HepG2 (cell line): ENCODE measurements around the gene SBNO2. TPM values are rescaled to one million over a fixed set of nuclear protein-coding genes. Genes with fewer than 3 reads are reported as not detected.

ENCODE experiments used
- AHR ChIP-seq: IDR thresholded peaks from 2 replicates; pipeline ENCODE4 v1.6.1; 2018; ENCODE audit warnings: missing genetic modification reagents, missing compliant biosample characterization
- ASH2L ChIP-seq: fragments of 300-600, 200-600 bp; sonication (generic); IDR thresholded peaks from 2 replicates; pipeline ENCODE4 v1.7.0; 2017; ENCODE audit warnings: low read depth, mild to moderate bottlenecking, moderate library complexity, mixed read lengths, low read length; ENCODE audit not compliant: insufficient read length
- BCL6 ChIP-seq: IDR thresholded peaks from 2 replicates; pipeline ENCODE4 v1.6.1; 2016; ENCODE audit warnings: missing genetic modification reagents, missing compliant biosample characterization
- CBX1 ChIP-seq: IDR thresholded peaks from one replicate; pipeline ENCODE4 v1.6.1; 2016; ENCODE audit warnings: antibody characterized with exemption, low read depth
- GABPB1 ChIP-seq: IDR thresholded peaks from 2 replicates; pipeline ENCODE4 v1.6.1; 2016; ENCODE audit warnings: mild to moderate bottlenecking, missing genetic modification reagents, moderate library complexity, missing compliant biosample characterization
- KDM4B ChIP-seq: sonication (generic); formaldehyde crosslinking; IDR thresholded peaks from 2 replicates; pipeline ENCODE4 v1.4.0; 2020; ENCODE audit warnings: missing genetic modification reagents
- KMT2A ChIP-seq: sonication (generic); formaldehyde crosslinking; IDR thresholded peaks from 2 replicates; pipeline ENCODE4 v1.4.0; 2020; ENCODE audit warnings: missing genetic modification reagents
- MAZ ChIP-seq, 2 experiments: sonication (generic) in 1 of 2; formaldehyde crosslinking in 1 of 2; IDR thresholded peaks; 2 replicates each; pipeline versions ENCODE4 v1.5.0 to v1.6.1; 2012 to 2020; ENCODE audit warnings: low read depth in 2 of 2, mild to moderate bottlenecking in 2 of 2, borderline replicate concordance in 1 of 2, improper control_type of control experiment in 1 of 2, low read length in 1 of 2, missing genetic modification reagents in 1 of 2, moderate library complexity in 1 of 2
- MBD4 ChIP-seq: IDR thresholded peaks from 2 replicates; pipeline ENCODE4 v1.6.1; 2012; ENCODE audit warnings: low read length, inconsistent platforms, borderline replicate concordance
- MIER3 ChIP-seq: IDR thresholded peaks from 2 replicates; pipeline ENCODE4 v1.6.1; 2016; ENCODE audit warnings: missing compliant biosample characterization, borderline replicate concordance
- NAIF1 ChIP-seq: sonication (generic); formaldehyde crosslinking; IDR thresholded peaks from 2 replicates; pipeline ENCODE4 v1.5.0; 2020; ENCODE audit warnings: mild to moderate bottlenecking, missing genetic modification reagents, borderline replicate concordance
- PAF1 ChIP-seq: IDR thresholded peaks from 2 replicates; pipeline ENCODE4 v1.6.1; 2016; ENCODE audit warnings: missing genetic modification reagents, missing compliant biosample characterization
- RFX3 ChIP-seq: IDR thresholded peaks from 2 replicates; pipeline ENCODE4 v1.6.1; 2016; ENCODE audit warnings: missing biosample characterization, missing genetic modification reagents
- SP140L ChIP-seq: sonication (generic); formaldehyde crosslinking; IDR thresholded peaks from 2 replicates; pipeline ENCODE4 v1.4.0; 2020; ENCODE audit warnings: missing genetic modification reagents, borderline replicate concordance
- TBX3 ChIP-seq: fragments of 450-650 bp; IDR thresholded peaks from 2 replicates; pipeline ENCODE4 v1.6.1; 2017; ENCODE audit warnings: antibody characterized with exemption, mild to moderate bottlenecking, inconsistent platforms, borderline replicate concordance
- ZFP1 ChIP-seq: IDR thresholded peaks from 2 replicates; pipeline ENCODE4 v1.6.1; 2016
- ZFP37 ChIP-seq: sonication (generic); formaldehyde crosslinking; IDR thresholded peaks from 2 replicates; pipeline ENCODE4 v1.4.0; 2020; ENCODE audit warnings: missing genetic modification reagents, borderline replicate concordance
- ZMYM3 ChIP-seq: sonication (generic); formaldehyde crosslinking; IDR thresholded peaks from 2 replicates; pipeline ENCODE4 v1.5.1; 2020; ENCODE audit warnings: mild to moderate bottlenecking, missing genetic modification reagents
- ZNF335 ChIP-seq: sonication (generic); formaldehyde crosslinking; IDR thresholded peaks from 2 replicates; pipeline ENCODE4 v1.4.0; 2020; ENCODE audit warnings: missing genetic modification reagents
- ZNF367 ChIP-seq: sonication (generic); formaldehyde crosslinking; IDR thresholded peaks from 2 replicates; pipeline ENCODE4 v1.4.0; 2020; ENCODE audit warnings: missing genetic modification reagents, borderline replicate concordance
- polyA plus RNA-seq, 8 experiments: library from polyadenylated mRNA; depleted of rRNA in 3 of 8; stranded (reverse) in 7 of 8; unstranded in 1 of 8; fragments of >200 nt; fragmentation: Illumina TruSeq in 4 of 8; extraction: Trizol in 4 of 8; gene quantifications; 2 replicates each; pipeline versions ENCODE4 v1.2.1 to v1.2.3, GENCODE V29; 2011 to 2016; ENCODE audit warnings: low read depth in 4 of 8, missing spikeins in 1 of 8, mixed read lengths in 1 of 8; ENCODE audit not compliant: insufficient read depth in 1 of 8
- total RNA-seq, 5 experiments: library from RNA; depleted of rRNA; stranded (reverse); fragments of >200 nt; fragmentation: Illumina TruSeq; extraction: Trizol; gene quantifications; 2 replicates each; pipeline ENCODE4 v1.2.3, GENCODE V29; 2016; ENCODE audit warnings: low read depth in 1 of 5
- TF ChIP-seq, protein P1 (sequence below): sonication (generic); formaldehyde crosslinking; IDR thresholded peaks from 2 replicates; pipeline ENCODE4 v1.5.0; 2020; ENCODE audit warnings: missing genetic modification reagents
- TF ChIP-seq, protein P2 (sequence below): sonication (generic); formaldehyde crosslinking; IDR thresholded peaks from 2 replicates; pipeline ENCODE4 v1.9.0; 2022; ENCODE audit warnings: low read depth, missing genetic modification reagents
- TF ChIP-seq, protein P3 (sequence below): sonication (generic); IDR thresholded peaks from 2 replicates; pipeline ENCODE4 v1.6.1; 2016; ENCODE audit warnings: low read depth, borderline replicate concordance
- TF ChIP-seq, protein P4 (sequence below): sonication (generic); formaldehyde crosslinking; IDR thresholded peaks from 2 replicates; pipeline ENCODE4 v1.4.0; 2020; ENCODE audit warnings: missing genetic modification reagents

SBNO2 gene
- total and polyA plus RNA-seq, 2 of the 13 experiments (the other 11 are each of a cell fraction or from before 2014, with no cell fraction given) = 8.6 to 10.4 TPM

DNA sequence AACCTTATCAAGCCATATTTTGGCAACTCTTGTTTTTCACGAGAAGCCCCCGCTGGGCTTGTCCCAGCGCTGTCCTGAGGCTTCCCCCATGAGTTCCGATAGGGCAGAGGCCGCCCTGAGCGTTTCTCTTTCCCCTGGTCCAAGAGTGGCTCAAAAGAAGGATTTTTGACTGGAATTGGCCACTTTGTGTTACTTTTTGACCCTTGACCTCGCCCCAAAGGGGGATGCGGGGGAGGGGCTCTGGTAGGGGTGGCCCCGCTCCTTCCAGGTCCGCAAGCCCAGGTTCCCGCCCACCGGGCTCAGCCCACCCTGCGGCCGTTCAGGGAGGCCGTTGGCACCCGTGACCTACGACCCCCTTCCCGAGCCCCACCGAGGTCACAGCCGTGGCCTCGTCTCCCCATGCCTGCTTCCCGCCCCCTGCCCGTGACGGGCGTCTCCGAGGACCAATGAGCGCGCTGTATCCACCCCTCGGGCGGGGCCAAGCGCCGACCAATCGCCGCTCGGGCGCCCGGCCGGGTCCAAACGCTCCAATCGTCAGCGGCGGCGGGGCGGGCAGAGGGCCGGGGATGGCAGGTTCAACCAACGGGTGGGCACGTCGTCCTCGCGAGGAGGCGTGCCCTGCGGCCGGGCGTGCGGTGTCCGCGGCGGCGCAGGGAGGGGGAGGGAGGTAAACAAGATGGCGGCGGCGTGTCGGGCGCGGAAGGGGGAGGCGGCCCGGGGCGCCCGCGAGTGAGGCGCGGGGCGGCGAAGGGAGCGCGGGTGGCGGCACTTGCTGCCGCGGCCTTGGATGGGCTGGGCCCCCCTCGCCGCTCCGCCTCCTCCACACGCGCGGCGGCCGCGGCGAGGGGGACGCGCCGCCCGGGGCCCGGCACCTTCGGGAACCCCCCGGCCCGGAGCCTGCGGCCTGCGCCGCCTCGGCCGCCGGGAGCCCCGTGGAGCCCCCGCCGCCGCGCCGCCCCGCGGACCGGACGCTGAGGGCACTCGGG lies 31.3 kb upstream of the SBNO2 start, which contains the start of gene STK11 (continued):
- TF ChIP-seq, protein P1, sequence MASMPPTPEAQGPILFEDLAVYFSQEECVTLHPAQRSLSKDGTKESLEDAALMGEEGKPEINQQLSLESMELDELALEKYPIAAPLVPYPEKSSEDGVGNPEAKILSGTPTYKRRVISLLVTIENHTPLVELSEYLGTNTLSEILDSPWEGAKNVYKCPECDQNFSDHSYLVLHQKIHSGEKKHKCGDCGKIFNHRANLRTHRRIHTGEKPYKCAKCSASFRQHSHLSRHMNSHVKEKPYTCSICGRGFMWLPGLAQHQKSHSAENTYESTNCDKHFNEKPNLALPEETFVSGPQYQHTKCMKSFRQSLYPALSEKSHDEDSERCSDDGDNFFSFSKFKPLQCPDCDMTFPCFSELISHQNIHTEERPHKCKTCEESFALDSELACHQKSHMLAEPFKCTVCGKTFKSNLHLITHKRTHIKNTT (CRISPR knock-in tag) = no peak
- TF ChIP-seq ZFP37 (CRISPR knock-in tag) = no peak
- TF ChIP-seq MAZ (IDR thresholded peaks at IDR 0.05; ENCODE audit: borderline replicate concordance, low read depth, low read length) = peak; percentile 67; the same call in 1 of the 2 replicates
- peak; percentile 76 for TF ChIP-seq MAZ (CRISPR knock-in tag; IDR thresholded peaks at IDR 0.05; ENCODE audit: low read depth)
- no peak for TF ChIP-seq ZFP1 (CRISPR knock-in tag)
- TF ChIP-seq MBD4 = no peak
- no peak for TF ChIP-seq ZMYM3
- TF ChIP-seq, protein P2, sequence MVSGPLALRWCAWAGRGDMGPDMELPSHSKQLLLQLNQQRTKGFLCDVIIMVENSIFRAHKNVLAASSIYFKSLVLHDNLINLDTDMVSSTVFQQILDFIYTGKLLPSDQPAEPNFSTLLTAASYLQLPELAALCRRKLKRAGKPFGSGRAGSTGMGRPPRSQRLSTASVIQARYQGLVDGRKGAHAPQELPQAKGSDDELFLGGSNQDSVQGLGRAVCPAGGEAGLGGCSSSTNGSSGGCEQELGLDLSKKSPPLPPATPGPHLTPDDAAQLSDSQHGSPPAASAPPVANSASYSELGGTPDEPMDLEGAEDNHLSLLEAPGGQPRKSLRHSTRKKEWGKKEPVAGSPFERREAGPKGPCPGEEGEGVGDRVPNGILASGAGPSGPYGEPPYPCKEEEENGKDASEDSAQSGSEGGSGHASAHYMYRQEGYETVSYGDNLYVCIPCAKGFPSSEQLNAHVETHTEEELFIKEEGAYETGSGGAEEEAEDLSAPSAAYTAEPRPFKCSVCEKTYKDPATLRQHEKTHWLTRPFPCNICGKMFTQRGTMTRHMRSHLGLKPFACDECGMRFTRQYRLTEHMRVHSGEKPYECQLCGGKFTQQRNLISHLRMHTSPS = no peak
- TF ChIP-seq, protein P3, sequence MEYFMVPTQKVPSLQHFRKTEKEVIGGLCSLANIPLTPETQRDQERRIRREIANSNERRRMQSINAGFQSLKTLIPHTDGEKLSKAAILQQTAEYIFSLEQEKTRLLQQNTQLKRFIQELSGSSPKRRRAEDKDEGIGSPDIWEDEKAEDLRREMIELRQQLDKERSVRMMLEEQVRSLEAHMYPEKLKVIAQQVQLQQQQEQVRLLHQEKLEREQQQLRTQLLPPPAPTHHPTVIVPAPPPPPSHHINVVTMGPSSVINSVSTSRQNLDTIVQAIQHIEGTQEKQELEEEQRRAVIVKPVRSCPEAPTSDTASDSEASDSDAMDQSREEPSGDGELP = peak; percentile 52; the same call in 1 of the 2 replicates
- peak; percentile 40; the same call in 1 of the 2 replicates for TF ChIP-seq KDM4B (CRISPR knock-in tag)
- no peak for TF ChIP-seq CBX1
- no peak; the same call in 1 of the 2 replicates for TF ChIP-seq BCL6 (CRISPR knock-in tag)
- TF ChIP-seq PAF1 = no peak
- TF ChIP-seq, protein P4, sequence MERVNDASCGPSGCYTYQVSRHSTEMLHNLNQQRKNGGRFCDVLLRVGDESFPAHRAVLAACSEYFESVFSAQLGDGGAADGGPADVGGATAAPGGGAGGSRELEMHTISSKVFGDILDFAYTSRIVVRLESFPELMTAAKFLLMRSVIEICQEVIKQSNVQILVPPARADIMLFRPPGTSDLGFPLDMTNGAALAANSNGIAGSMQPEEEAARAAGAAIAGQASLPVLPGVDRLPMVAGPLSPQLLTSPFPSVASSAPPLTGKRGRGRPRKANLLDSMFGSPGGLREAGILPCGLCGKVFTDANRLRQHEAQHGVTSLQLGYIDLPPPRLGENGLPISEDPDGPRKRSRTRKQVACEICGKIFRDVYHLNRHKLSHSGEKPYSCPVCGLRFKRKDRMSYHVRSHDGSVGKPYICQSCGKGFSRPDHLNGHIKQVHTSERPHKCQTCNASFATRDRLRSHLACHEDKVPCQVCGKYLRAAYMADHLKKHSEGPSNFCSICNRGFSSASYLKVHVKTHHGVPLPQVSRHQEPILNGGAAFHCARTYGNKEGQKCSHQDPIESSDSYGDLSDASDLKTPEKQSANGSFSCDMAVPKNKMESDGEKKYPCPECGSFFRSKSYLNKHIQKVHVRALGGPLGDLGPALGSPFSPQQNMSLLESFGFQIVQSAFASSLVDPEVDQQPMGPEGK (CRISPR knock-in tag) = peak; percentile 82
- TF ChIP-seq GABPB1 = peak; percentile 83
- TF ChIP-seq KMT2A (CRISPR knock-in tag) = peak; percentile 52; the same call in 1 of the 2 replicates
- TF ChIP-seq RFX3 (CRISPR knock-in tag) = no peak
- TF ChIP-seq NAIF1 (CRISPR knock-in tag) = no peak
- TF ChIP-seq MIER3 (CRISPR knock-in tag) = peak; percentile 21; the same call in 1 of the 2 replicates
- peak; percentile 56 for TF ChIP-seq ASH2L
- peak; percentile 44; the same call in 1 of the 2 replicates for TF ChIP-seq ZNF335 (CRISPR knock-in tag)
- no peak for TF ChIP-seq ZNF367
- no peak for TF ChIP-seq AHR (CRISPR knock-in tag)
- TF ChIP-seq SP140L (CRISPR knock-in tag) = no peak
- no peak for TF ChIP-seq TBX3
